GM12878 (cell line): ENCODE measurements around the gene KRTAP5-7. TPM values are rescaled to one million over a fixed set of nuclear protein-coding genes. Genes with fewer than 3 reads are reported as not detected.

Source experiments
- ATAC-seq: fragments of 200-7000 bp; cut with Tn5 transposase; 3 replicates; pipeline ENCODE4 v1.9.1; 2020; ENCODE audit warnings: mild to moderate bottlenecking, moderate library complexity
- BruUV-seq: library from RNA; stranded (reverse); fragments of 400-500 nt; replicated peaks from 2 replicates; lab custom pipeline; 2021; lab: Mats Ljungman, UMichigan
- CTCF ChIA-PET: fragments of 300-600 bp; sonication (Branson Sonifier 250); formaldehyde crosslinking; extraction: SDS; loops from one replicate; lab custom pipeline; 2021; ENCODE audit warnings: inconsistent platforms; lab: Yijun Ruan, JAX
- POLR2A ChIA-PET: fragments of 350-600 bp; formaldehyde crosslinking; extraction: SDS; loops from one replicate; lab custom pipeline; 2021; ENCODE audit warnings: inconsistent platforms; lab: Charles Lee
- RAD21 ChIA-PET: fragments of 300-600 bp; sonication (Branson Sonifier 250); formaldehyde crosslinking; loops from one replicate; lab custom pipeline; 2023; ENCODE audit warnings: antibody characterized with exemption; ENCODE audit not compliant: unreplicated experiment; lab: Charles Lee
- SMC1A ChIA-PET: fragments of 300-600 bp; sonication (Branson Sonifier 250); formaldehyde crosslinking; loops from one replicate; lab custom pipeline; 2023; ENCODE audit not compliant: unreplicated experiment, uncharacterized antibody; lab: Charles Lee
- DNase-seq: peaks from one replicate; pipeline ENCODE4 v3.0.0-alpha.2; 2011; ENCODE audit warnings: low read depth, low spot score
- FAIRE-seq: peaks from 3 replicates; lab custom pipeline; 2011; peaks lifted over from hg19 to GRCh38; lab: Jason Lieb, UNC
- H2AFZ ChIP-seq: 2 replicates; pipeline ENCODE4 v1.6.0; 2011; ENCODE audit warnings: low read depth, low read length, control low read depth; ENCODE audit not compliant: control insufficient read depth
- H3K27ac ChIP-seq: 2 replicates; pipeline ENCODE4 v1.5.1; 2011; ENCODE audit warnings: control low read depth; ENCODE audit not compliant: control insufficient read depth, insufficient read depth
- H3K27me3 ChIP-seq, 2 experiments: replicated peaks in 1 of 2; 2 replicates each; pipeline versions ENCODE4 v1.6.0 to v1.6.1; 2011; ENCODE audit warnings: low read length in 1 of 2; ENCODE audit not compliant: control insufficient read depth in 2 of 2, insufficient read depth in 2 of 2
- H3K36me3 ChIP-seq, 2 experiments: 2 replicates each; pipeline ENCODE4 v1.5.1; 2011; ENCODE audit warnings: low read length in 1 of 2; ENCODE audit not compliant: control insufficient read depth in 2 of 2, insufficient read depth in 2 of 2
- H3K4me1 ChIP-seq: 2 replicates; pipeline ENCODE4 v1.6.1; 2011; ENCODE audit warnings: mild to moderate bottlenecking, low read length, moderate library complexity, mixed read lengths; ENCODE audit not compliant: control insufficient read depth, insufficient read depth
- H3K4me2 ChIP-seq: 2 replicates; pipeline ENCODE4 v1.6.0; 2011; ENCODE audit warnings: control low read depth; ENCODE audit not compliant: control insufficient read depth, insufficient read depth
- H3K4me3 ChIP-seq: fragments of 200-600 bp; sonication (generic); 2 replicates; pipeline ENCODE4 v1.5.1; 2016
- H3K79me2 ChIP-seq: 2 replicates; pipeline ENCODE4 v1.6.0; 2011; ENCODE audit warnings: low read length; ENCODE audit not compliant: control insufficient read depth, insufficient read depth
- H3K9ac ChIP-seq: 2 replicates; pipeline ENCODE4 v1.8.0; 2011; ENCODE audit warnings: low read length, control low read depth, mixed read lengths; ENCODE audit not compliant: control insufficient read depth, insufficient read depth
- H3K9me3 ChIP-seq: replicated peaks from 3 replicates; pipeline ENCODE4 v1.5.1; 2011; ENCODE audit warnings: mild to moderate bottlenecking, low read length; ENCODE audit not compliant: control insufficient read depth, insufficient read depth
- H4K20me1 ChIP-seq: 2 replicates; pipeline ENCODE4 v1.6.0; 2011; ENCODE audit not compliant: control insufficient read depth, insufficient read depth
- EED ChIP-seq: sonication (generic); IDR thresholded peaks from 2 replicates; pipeline ENCODE4 v1.6.1; 2016; ENCODE audit warnings: antibody characterized with exemption, low read depth
- HDAC6 ChIP-seq: fragments of 200-600 bp; sonication (generic); IDR thresholded peaks from one replicate; pipeline ENCODE4 v1.8.0; 2017; ENCODE audit warnings: antibody characterized with exemption; ENCODE audit not compliant: unreplicated experiment
- JUND ChIP-seq: IDR thresholded peaks from 2 replicates; pipeline ENCODE4 v1.6.1; 2012; ENCODE audit warnings: low read depth, mild to moderate bottlenecking, low read length, improper control_type of control experiment, moderate library complexity
- KAT2A ChIP-seq: conservative IDR thresholded peaks from 2 replicates; pipeline ENCODE4 v1.6.1; 2011; ENCODE audit warnings: low read depth, low read length; ENCODE audit not compliant: control insufficient read depth
- RBBP5 ChIP-seq: fragments of 200-600 bp; sonication (generic); conservative IDR thresholded peaks from 2 replicates; pipeline ENCODE4 v1.6.1; 2016
- RELA ChIP-seq: fragments of 450-650 bp; IDR thresholded peaks from 2 replicates; pipeline ENCODE4 v1.8.0; 2014; ENCODE audit warnings: borderline replicate concordance; ENCODE audit not compliant: partially characterized antibody
- RUNX3 ChIP-seq: IDR thresholded peaks from 2 replicates; pipeline ENCODE4 v1.6.1; 2012; ENCODE audit warnings: low read length, inconsistent platforms
- SMAD5 ChIP-seq: IDR thresholded peaks from 2 replicates; pipeline ENCODE4 v1.6.1; 2016; ENCODE audit warnings: antibody characterized with exemption, low read depth
- SUPT20H ChIP-seq: IDR thresholded peaks from 2 replicates; pipeline ENCODE4 v1.6.1; 2011; ENCODE audit warnings: low read depth, mild to moderate bottlenecking, low read length, moderate library complexity, borderline replicate concordance; ENCODE audit not compliant: control insufficient read depth
- WGBS: methylation state at CpG from one replicate; pipeline ENCODE4 v1.1.6; 2016; ENCODE audit warnings: low lambda C conversion rate; ENCODE audit not compliant: insufficient replicate concordance, insufficient coverage; ENCODE audit errors: missing lambda C conversion rate; 5-methylcytosine and 5-hydroxymethylcytosine counted together
- in situ Hi-C: fragments of 300-500 bp; cut with MboI; formaldehyde crosslinking; loops from 9 replicates; pipeline ENCODE4 v1.14.3; 2018; ENCODE audit warnings: mixed read lengths
- intact Hi-C: fragments of 100-400 bp; cut with micrococcal nuclease; formaldehyde crosslinking; loops from one replicate; pipeline ENCODE4 v1.14.2; 2022; ENCODE audit not compliant: unreplicated experiment
- polyA plus RNA-seq, 11 experiments: library from polyadenylated mRNA; depleted of rRNA in 4 of 11; unstranded in 6 of 11; stranded (reverse) in 5 of 11; fragments of >200 nt; fragmentation: Nextera tagmentation in 4 of 11; fragmentation: Illumina TruSeq in 1 of 11; extraction: Ambion mirVana in 4 of 11; extraction: Trizol in 1 of 11; gene quantifications; 1 replicate in 1 of 11; 2 replicates in 10 of 11; pipeline versions ENCODE4 v1.2.1 to v1.2.3, GENCODE V29; 2011 to 2016; ENCODE audit warnings: inconsistent platforms in 2 of 11, missing spikeins in 2 of 11, low read depth in 1 of 11
- total RNA-seq, 4 experiments: library from RNA; depleted of rRNA in 3 of 4; stranded (reverse); fragments of >200 nt in 3 of 4; fragmentation: Illumina TruSeq in 1 of 4; extraction: Trizol in 1 of 4; gene quantifications; 2 replicates each; pipeline versions ENCODE4 v1.2.1 to v1.2.3, GENCODE V29; 2013 to 2021
- TF ChIP-seq, protein P1 (sequence below): fragments of 450-650 bp; formaldehyde crosslinking; IDR thresholded peaks from 2 replicates; pipeline ENCODE4 v1.5.0; 2022; ENCODE audit warnings: mild to moderate bottlenecking, missing genetic modification characterization
- TF ChIP-seq, protein P2 (sequence below): fragments of 450-650 bp; IDR thresholded peaks from 2 replicates; pipeline ENCODE4 v1.6.1; 2017; ENCODE audit warnings: low read depth, mild to moderate bottlenecking, moderate library complexity
- TF ChIP-seq, protein P3 (sequence below): IDR thresholded peaks from 2 replicates; pipeline ENCODE4 v1.6.1; 2011; ENCODE audit warnings: borderline replicate concordance, low read depth, mild to moderate bottlenecking, moderate library complexity, low read length; ENCODE audit not compliant: insufficient read depth, poor library complexity, severe bottlenecking
- TF ChIP-seq, protein P4 (sequence below): IDR thresholded peaks from 2 replicates; pipeline ENCODE4 v1.6.1; 2011; ENCODE audit warnings: low read depth, low read length, improper control_type of control experiment, borderline replicate concordance

KRTAP5-7 gene
- total and polyA plus RNA-seq, 10 of the 15 experiments (the other 5 are each of a cell fraction or from before 2014, with no cell fraction given): 0.07 to 0.23 (median 0.19) TPM; not detected in 6

DNA sequence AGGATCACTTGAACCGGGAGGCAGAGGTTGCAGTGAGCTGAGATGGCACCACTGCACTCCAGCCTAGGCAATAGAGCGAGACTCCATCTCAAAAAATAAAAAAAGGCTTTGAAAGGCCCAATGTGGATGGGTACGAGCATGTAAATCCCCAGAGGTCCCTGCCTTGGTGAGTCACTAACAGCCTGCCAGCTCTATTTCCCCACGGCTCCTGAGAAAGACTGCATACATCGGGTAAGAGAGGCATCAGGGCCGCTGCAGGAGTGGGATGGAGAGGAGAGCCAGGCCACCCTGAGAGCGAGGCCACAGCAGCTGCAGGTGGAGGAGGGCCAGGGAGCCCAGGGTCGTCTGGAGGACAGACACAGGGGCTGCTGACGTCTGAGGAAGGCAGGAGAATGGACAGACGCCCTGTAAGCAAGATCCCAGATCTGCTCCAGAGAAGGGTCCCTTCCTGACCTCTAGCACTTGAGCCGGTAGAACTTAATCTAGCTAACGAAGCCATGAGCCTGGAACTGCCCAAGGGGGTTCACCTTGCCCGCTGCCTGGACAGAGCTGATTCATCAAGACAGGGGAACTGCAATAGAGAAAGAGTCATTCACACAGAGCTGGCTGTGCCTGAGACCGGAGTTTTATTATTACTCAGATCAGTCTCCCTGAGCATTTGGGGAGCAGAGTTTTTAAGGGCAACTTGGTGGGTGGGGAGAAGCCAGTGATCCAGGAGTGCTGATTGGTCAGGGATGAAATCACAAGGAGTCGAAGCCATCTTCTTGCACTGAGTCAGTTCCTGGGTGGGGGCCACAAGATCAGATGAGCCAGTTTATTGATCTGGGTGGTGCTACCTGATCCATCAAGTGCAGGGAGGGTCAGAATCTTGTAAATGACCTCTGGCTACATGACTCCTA lies 16.1 kb downstream of the KRTAP5-7 start (continued):
- no peak for TF ChIP-seq JUND

GRCh38 chr11:71543866-71544265 lies 16.8 kb downstream of the KRTAP5-7 start:
- ChIA-PET RAD21 (no interaction called here), CTCF (no interaction called here), POLR2A (no interaction called here), SMC1A (no interaction called here)
- Histone ChIP-seq H3K9ac (no peak overlapping the region), H3K9me3 (peaks cover 38% of the 10 kb centered on the region), H3K36me3 (no peaks in the 10 kb centered on the region), H3K27me3 (no peaks in the 10 kb centered on the region), H4K20me1 (no peaks in the 10 kb centered on the region), H2AFZ (peak overlapping the region; percentile 34; the same call in 1 of the 2 replicates), H3K27ac (0 out of 2 replicates have a peak overlapping the region, but pooled peaks have one; percentile 18), H3K4me3 (no peak overlapping the region), H3K4me1 (peaks cover 41% of the 10 kb centered on the region), H3K4me2 (no peak overlapping the region; the same call in 1 of the 2 replicates), H3K79me2 (no peaks in the 10 kb centered on the region)
- FAIRE-seq (no peak), DNase-seq (no peak), ATAC-seq (no peak)
- BruUV-seq: no TSS peak
- in situ Hi-C loops: no loop called here
- 2% methylated on average over 8 of the region's 8 CpGs for WGBS
- intact Hi-C loops: no loop called here
- TF ChIP-seq, protein P1, sequence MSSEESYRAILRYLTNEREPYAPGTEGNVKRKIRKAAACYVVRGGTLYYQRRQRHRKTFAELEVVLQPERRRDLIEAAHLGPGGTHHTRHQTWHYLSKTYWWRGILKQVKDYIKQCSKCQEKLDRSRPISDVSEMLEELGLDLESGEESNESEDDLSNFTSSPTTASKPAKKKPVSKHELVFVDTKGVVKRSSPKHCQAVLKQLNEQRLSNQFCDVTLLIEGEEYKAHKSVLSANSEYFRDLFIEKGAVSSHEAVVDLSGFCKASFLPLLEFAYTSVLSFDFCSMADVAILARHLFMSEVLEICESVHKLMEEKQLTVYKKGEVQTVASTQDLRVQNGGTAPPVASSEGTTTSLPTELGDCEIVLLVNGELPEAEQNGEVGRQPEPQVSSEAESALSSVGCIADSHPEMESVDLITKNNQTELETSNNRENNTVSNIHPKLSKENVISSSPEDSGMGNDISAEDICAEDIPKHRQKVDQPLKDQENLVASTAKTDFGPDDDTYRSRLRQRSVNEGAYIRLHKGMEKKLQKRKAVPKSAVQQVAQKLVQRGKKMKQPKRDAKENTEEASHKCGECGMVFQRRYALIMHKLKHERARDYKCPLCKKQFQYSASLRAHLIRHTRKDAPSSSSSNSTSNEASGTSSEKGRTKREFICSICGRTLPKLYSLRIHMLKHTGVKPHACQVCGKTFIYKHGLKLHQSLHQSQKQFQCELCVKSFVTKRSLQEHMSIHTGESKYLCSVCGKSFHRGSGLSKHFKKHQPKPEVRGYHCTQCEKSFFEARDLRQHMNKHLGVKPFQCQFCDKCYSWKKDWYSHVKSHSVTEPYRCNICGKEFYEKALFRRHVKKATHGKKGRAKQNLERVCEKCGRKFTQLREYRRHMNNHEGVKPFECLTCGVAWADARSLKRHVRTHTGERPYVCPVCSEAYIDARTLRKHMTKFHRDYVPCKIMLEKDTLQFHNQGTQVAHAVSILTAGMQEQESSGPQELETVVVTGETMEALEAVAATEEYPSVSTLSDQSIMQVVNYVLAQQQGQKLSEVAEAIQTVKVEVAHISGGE (CRISPR knock-in tag): no peak
- TF ChIP-seq RELA (no peak), RBBP5 (no peak), KAT2A (no peak), SMAD5 (no peak), HDAC6 (no peak), RUNX3 (no peak), EED (no peak), JUND (no peak), SUPT20H (no peak)
- TF ChIP-seq, protein P2, sequence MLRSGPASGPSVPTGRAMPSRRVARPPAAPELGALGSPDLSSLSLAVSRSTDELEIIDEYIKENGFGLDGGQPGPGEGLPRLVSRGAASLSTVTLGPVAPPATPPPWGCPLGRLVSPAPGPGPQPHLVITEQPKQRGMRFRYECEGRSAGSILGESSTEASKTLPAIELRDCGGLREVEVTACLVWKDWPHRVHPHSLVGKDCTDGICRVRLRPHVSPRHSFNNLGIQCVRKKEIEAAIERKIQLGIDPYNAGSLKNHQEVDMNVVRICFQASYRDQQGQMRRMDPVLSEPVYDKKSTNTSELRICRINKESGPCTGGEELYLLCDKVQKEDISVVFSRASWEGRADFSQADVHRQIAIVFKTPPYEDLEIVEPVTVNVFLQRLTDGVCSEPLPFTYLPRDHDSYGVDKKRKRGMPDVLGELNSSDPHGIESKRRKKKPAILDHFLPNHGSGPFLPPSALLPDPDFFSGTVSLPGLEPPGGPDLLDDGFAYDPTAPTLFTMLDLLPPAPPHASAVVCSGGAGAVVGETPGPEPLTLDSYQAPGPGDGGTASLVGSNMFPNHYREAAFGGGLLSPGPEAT: no peak
- TF ChIP-seq, protein P3, sequence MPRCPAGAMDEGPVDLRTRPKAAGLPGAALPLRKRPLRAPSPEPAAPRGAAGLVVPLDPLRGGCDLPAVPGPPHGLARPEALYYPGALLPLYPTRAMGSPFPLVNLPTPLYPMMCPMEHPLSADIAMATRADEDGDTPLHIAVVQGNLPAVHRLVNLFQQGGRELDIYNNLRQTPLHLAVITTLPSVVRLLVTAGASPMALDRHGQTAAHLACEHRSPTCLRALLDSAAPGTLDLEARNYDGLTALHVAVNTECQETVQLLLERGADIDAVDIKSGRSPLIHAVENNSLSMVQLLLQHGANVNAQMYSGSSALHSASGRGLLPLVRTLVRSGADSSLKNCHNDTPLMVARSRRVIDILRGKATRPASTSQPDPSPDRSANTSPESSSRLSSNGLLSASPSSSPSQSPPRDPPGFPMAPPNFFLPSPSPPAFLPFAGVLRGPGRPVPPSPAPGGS: no peak
- TF ChIP-seq, protein P4, sequence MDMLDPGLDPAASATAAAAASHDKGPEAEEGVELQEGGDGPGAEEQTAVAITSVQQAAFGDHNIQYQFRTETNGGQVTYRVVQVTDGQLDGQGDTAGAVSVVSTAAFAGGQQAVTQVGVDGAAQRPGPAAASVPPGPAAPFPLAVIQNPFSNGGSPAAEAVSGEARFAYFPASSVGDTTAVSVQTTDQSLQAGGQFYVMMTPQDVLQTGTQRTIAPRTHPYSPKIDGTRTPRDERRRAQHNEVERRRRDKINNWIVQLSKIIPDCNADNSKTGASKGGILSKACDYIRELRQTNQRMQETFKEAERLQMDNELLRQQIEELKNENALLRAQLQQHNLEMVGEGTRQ: no peak
